ENCODE results near the gene MANEAL. TPM values are rescaled to one million over a fixed set of nuclear protein-coding genes. Genes with fewer than 3 reads are reported as not detected.

The MANEAL gene
- total and polyA plus RNA-seq, 2 experiments from 2014 or later, result 2.3 to 3.5 TPM

- Histone ChIP-seq H3K4me3 (no peak overlapping the region), H3K4me2 (peak overlapping the region; percentile 99), H3K79me2 (no peaks in the 10 kb centered on the region), H3K27me3 (peaks cover 53% of the 10 kb centered on the region), H3K9me3 (ENCODE audit: low read depth) (no peaks in the 10 kb centered on the region), H4K20me1 (ENCODE audit: insufficient read depth, poor library complexity, severe bottlenecking) (no peaks in the 10 kb centered on the region), H3K27ac (no peak overlapping the region), H3K9me2 (replicated peaks; ENCODE audit: insufficient read depth) (no peaks in the 10 kb centered on the region), H2AFZ (peak overlapping the region; percentile 89), H3K4me1 (ENCODE audit: insufficient read depth) (peaks cover 4% of the 10 kb centered on the region), H3K36me3 (replicated peaks; ENCODE audit: insufficient read depth, low read depth) (no peaks in the 10 kb centered on the region)
- TF ChIP-seq EZH2 (IDR thresholded peaks at IDR 0.05; ENCODE audit: borderline replicate concordance) (peak; percentile 39), EZH2phosphoT487 (IDR thresholded peaks at IDR 0.05; ENCODE audit: low read depth, severe bottlenecking, unreplicated experiment) (no peak)
- no peak for DNase-seq (ENCODE audit: low spot score)
- WGBS (ENCODE audit: low lambda C conversion rate, missing lambda C conversion rate), result 46% methylated on average over 33 of the region's 36 CpGs
Measured at GRCh38 chr1:37792943-37793686, 532 bp upstream of the MANEAL start.

DNA sequence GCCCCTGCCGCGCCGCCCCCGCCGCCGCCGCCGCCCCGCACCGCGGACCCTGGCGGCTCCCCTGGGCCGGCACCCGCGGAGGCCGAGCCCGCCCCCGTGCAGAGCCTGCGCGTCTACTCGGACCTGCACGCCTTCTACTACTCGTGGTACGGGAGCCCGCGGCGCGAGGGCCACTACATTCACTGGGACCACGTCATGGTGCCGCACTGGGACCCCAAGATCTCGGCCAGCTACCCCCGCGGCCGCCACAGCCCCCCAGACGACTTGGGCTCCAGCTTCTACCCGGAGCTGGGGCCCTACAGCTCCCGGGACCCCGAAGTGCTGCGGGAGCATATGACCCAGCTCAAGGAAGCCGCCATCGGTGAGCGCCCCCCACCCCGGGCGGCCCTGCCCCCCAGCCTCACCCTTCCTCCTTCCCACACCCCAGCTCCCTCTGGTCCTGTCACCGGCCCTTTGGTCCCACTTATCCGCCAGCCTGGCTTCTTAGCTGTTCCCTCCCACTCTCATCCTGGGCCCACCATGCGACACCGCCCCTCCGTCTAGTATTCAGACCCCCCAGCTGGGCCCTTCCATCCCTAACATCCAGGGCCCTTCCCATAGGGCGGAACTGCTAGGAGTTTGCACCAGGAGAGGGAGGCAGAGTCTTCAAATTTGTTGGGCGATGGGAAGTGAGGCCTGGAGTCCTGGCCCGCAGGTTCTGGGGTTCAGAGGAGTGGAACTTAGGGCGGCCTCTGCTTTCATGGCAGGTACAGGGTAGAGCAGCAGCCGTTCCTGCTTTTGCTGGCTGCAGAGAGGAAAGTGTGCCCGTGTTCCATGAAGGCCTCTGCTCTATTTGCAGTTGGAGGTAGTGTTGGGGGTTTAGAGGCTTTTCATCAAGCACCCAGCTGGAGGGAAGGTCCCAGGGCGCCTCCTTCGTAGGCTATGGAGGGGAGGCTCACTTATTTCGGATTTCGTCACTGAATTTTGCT is 1.0 kb downstream of the MANEAL start:
- Histone ChIP-seq H2AFZ (no peak overlapping the region), H3K9me3 (ENCODE audit: low read depth) (no peaks in the 10 kb centered on the region), H3K79me2 (no peaks in the 10 kb centered on the region), H3K4me2 (peak overlapping the region; percentile 99), H3K27me3 (peaks cover 45% of the 10 kb centered on the region), H3K4me1 (ENCODE audit: insufficient read depth) (peaks cover 4% of the 10 kb centered on the region), H3K36me3 (replicated peaks; ENCODE audit: insufficient read depth, low read depth) (no peaks in the 10 kb centered on the region), H4K20me1 (ENCODE audit: insufficient read depth, poor library complexity, severe bottlenecking) (no peaks in the 10 kb centered on the region), H3K9me2 (replicated peaks; ENCODE audit: insufficient read depth) (no peaks in the 10 kb centered on the region), H3K27ac (no peak overlapping the region), H3K4me3 (no peak overlapping the region)
- no peak for DNase-seq (ENCODE audit: low spot score)
- TF ChIP-seq CTCF (IDR thresholded peaks at IDR 0.05; ENCODE audit: poor library complexity) (no peak), EZH2 (IDR thresholded peaks at IDR 0.05; ENCODE audit: borderline replicate concordance) (no peak), EZH2phosphoT487 (IDR thresholded peaks at IDR 0.05; ENCODE audit: low read depth, severe bottlenecking, unreplicated experiment) (no peak)
- WGBS (ENCODE audit: low lambda C conversion rate, missing lambda C conversion rate), result 23% methylated on average over 37 of the region's 59 CpGs

GRCh38 chr1:37795340-37796125 is 1.9 kb downstream of the MANEAL start:
- Histone ChIP-seq H3K79me2 (no peaks in the 10 kb centered on the region), H4K20me1 (ENCODE audit: insufficient read depth, poor library complexity, severe bottlenecking) (no peaks in the 10 kb centered on the region), H3K4me2 (peak overlapping the region; percentile 99), H3K4me3 (no peak overlapping the region), H3K9me2 (replicated peaks; ENCODE audit: insufficient read depth) (no peaks in the 10 kb centered on the region), H3K9me3 (ENCODE audit: low read depth) (no peaks in the 10 kb centered on the region), H3K27ac (no peak overlapping the region), H3K27me3 (peaks cover 36% of the 10 kb centered on the region), H2AFZ (no peak overlapping the region), H3K4me1 (ENCODE audit: insufficient read depth) (peaks cover 4% of the 10 kb centered on the region), H3K36me3 (replicated peaks; ENCODE audit: insufficient read depth, low read depth) (no peaks in the 10 kb centered on the region)
- 22% methylated on average over 20 of the region's 22 CpGs for WGBS (ENCODE audit: low lambda C conversion rate, missing lambda C conversion rate)
- TF ChIP-seq EZH2phosphoT487 (IDR thresholded peaks at IDR 0.05; ENCODE audit: low read depth, severe bottlenecking, unreplicated experiment), result no peak
- DNase-seq (ENCODE audit: low spot score), result peak; percentile 77

DNA sequence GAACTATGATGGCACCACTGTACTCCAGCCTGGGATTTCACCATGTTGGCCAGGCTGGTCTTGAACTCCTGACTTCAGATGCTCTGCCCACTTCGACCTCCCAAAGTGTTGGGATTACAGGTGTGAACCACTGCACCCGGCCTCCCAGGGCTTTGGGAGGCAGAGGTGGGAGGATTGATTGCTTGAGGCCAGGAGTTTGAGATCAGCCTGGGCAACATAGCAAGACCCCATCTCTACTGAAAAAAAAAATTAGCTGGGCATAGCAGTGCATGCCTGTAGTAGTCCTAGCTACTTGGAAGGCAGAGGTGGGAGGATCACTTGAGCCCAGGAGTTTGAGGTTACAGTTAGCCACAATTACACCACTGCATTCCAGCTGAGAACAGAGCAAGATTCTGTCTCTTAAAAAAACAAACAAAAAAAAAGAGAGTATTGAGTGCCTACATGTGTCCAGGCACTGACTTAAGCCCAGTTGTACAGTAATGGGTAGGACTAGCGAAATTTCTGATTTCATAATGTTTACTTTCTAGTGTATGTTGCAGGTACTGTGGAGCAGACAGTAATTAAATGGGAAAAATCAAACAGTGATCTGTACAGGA is 4.2 kb downstream of the MANEAL start:
- H2AFZ ChIP-seq, result no peak overlapping the region
- no peaks in the 10 kb centered on the region for H3K79me2 ChIP-seq
- peaks cover 14% of the 10 kb centered on the region for H3K27me3 ChIP-seq
- H3K4me1 ChIP-seq (ENCODE audit: insufficient read depth), result peaks cover 4% of the 10 kb centered on the region
- H3K4me2 ChIP-seq, result no peak overlapping the region
- no peaks in the 10 kb centered on the region for H3K36me3 ChIP-seq (replicated peaks; ENCODE audit: insufficient read depth, low read depth)
- TF ChIP-seq EZH2phosphoT487 (IDR thresholded peaks at IDR 0.05; ENCODE audit: low read depth, severe bottlenecking, unreplicated experiment) (no peak), EZH2 (IDR thresholded peaks at IDR 0.05; ENCODE audit: borderline replicate concordance) (no peak), CTCF (IDR thresholded peaks at IDR 0.05; ENCODE audit: poor library complexity) (no peak)
- DNase-seq (ENCODE audit: low spot score), result no peak
- H3K9me3 ChIP-seq (ENCODE audit: low read depth), result no peaks in the 10 kb centered on the region
- no peaks in the 10 kb centered on the region for H4K20me1 ChIP-seq (ENCODE audit: insufficient read depth, poor library complexity, severe bottlenecking)
- no peaks in the 10 kb centered on the region for H3K9me2 ChIP-seq (replicated peaks; ENCODE audit: insufficient read depth)
- H3K4me3 ChIP-seq, result no peak overlapping the region
- WGBS (ENCODE audit: low lambda C conversion rate, missing lambda C conversion rate), result 86% methylated on average over 3 of the region's 3 CpGs
- H3K27ac ChIP-seq, result no peak overlapping the region
